ENCODE results near the gene MYCN.
"Not testable (repeated sequence)": the region's sequence is repeated elsewhere in the genome, so short reads cannot be mapped to it uniquely, and the experiment has no call there.

Gene MYCN

GRCh38 chr2:15914596-15915385 lies 25.6 kb upstream of the MYCN start:
- POLR2A ChIA-PET = no interaction called here
- CTCF ChIA-PET = no interaction called here
- no peaks in the 10 kb centered on the region for H3K36me3 ChIP-seq (ENCODE audit: control insufficient read depth in 4 of 4, insufficient read depth in 4 of 4, low read length in 3 of 4)
- no peak overlapping the region for H3K27ac ChIP-seq (ENCODE audit: insufficient read depth in 1 of 2, low read depth in 1 of 2, low read length in 2 of 2, poor library complexity in 1 of 2, severe bottlenecking in 2 of 2)
- DNase-seq = no peak
- no peaks in the 10 kb centered on the region for H3K4me1 ChIP-seq (ENCODE audit: control extremely low read depth in 1 of 4, control insufficient read depth in 4 of 4, insufficient read depth in 4 of 4, low read length in 3 of 4)
- peaks cover 0 to 7% (median 0%) of the 10 kb centered on the region in 5 experiments for H3K27me3 ChIP-seq (replicated peaks in 2 of 5; ENCODE audit: control insufficient read depth in 4 of 5, insufficient read depth in 5 of 5, low read length in 4 of 5)
- no peaks in the 10 kb centered on the region for H3K9me3 ChIP-seq (ENCODE audit: control extremely low read depth in 1 of 5, control insufficient read depth in 4 of 5, insufficient read depth in 2 of 5, low read depth in 1 of 5, low read length in 4 of 5)
- WGBS (ENCODE audit: insufficient coverage) = 81% methylated on average over 8 of the region's 10 CpGs
- no peak overlapping the region for H3K4me3 ChIP-seq (ENCODE audit: control insufficient read depth in 1 of 7, extremely low read depth in 1 of 7, insufficient read depth in 4 of 7, low read depth in 2 of 7, low read length in 6 of 7)

- 100% methylated on average over 1 of the region's 4 CpGs for WGBS (ENCODE audit: insufficient coverage)
- H3K4me1 ChIP-seq (ENCODE audit: control extremely low read depth in 1 of 4, control insufficient read depth in 4 of 4, insufficient read depth in 4 of 4, low read length in 3 of 4); CTCF ChIA-PET; H3K36me3 ChIP-seq (ENCODE audit: control insufficient read depth in 4 of 4, insufficient read depth in 4 of 4, low read length in 3 of 4); H3K27me3 ChIP-seq (replicated peaks in 2 of 5; ENCODE audit: control insufficient read depth in 4 of 5, insufficient read depth in 5 of 5, low read length in 4 of 5); H3K27ac ChIP-seq (ENCODE audit: insufficient read depth in 1 of 2, low read depth in 1 of 2, low read length in 2 of 2, poor library complexity in 1 of 2, severe bottlenecking in 2 of 2); DNase-seq; POLR2A ChIA-PET; H3K9me3 ChIP-seq (ENCODE audit: control extremely low read depth in 1 of 5, control insufficient read depth in 4 of 5, insufficient read depth in 2 of 5, low read depth in 1 of 5, low read length in 4 of 5); H3K4me3 ChIP-seq (ENCODE audit: control insufficient read depth in 1 of 7, extremely low read depth in 1 of 7, insufficient read depth in 4 of 7, low read depth in 2 of 7, low read length in 6 of 7): not testable (repeated sequence)
Measured at GRCh38 chr2:15915546-15915945, 24.8 kb upstream of the MYCN start.

- Histone ChIP-seq H3K9me3 (ENCODE audit: control extremely low read depth in 1 of 5, control insufficient read depth in 4 of 5, insufficient read depth in 2 of 5, low read depth in 1 of 5, low read length in 4 of 5) (no peaks in the 10 kb centered on the region), H3K27ac (ENCODE audit: insufficient read depth in 1 of 2, low read depth in 1 of 2, low read length in 2 of 2, poor library complexity in 1 of 2, severe bottlenecking in 2 of 2) (no peak overlapping the region), H3K36me3 (ENCODE audit: control insufficient read depth in 4 of 4, insufficient read depth in 4 of 4, low read length in 3 of 4) (no peaks in the 10 kb centered on the region), H3K4me3 (ENCODE audit: control insufficient read depth in 1 of 7, extremely low read depth in 1 of 7, insufficient read depth in 4 of 7, low read depth in 2 of 7, low read length in 6 of 7) (no peak overlapping the region), H3K27me3 (replicated peaks in 2 of 5; ENCODE audit: control insufficient read depth in 4 of 5, insufficient read depth in 5 of 5, low read length in 4 of 5) (peaks cover 0 to 7% (median 0%) of the 10 kb centered on the region in 5 experiments), H3K4me1 (ENCODE audit: control extremely low read depth in 1 of 4, control insufficient read depth in 4 of 4, insufficient read depth in 4 of 4, low read length in 3 of 4) (no peaks in the 10 kb centered on the region)
- DNase-seq = no peak
- WGBS (ENCODE audit: insufficient coverage) = 100% methylated on average over 3 of the region's 4 CpGs
- CTCF ChIA-PET = no interaction called here
- POLR2A ChIA-PET = no interaction called here
Measured at GRCh38 chr2:15916336-15916735, 24.0 kb upstream of the MYCN start.

- POLR2A ChIA-PET = no interaction called here
- Histone ChIP-seq H3K4me1 (ENCODE audit: control extremely low read depth in 1 of 4, control insufficient read depth in 4 of 4, insufficient read depth in 4 of 4, low read length in 3 of 4) (no peaks in the 10 kb centered on the region), H3K36me3 (ENCODE audit: control insufficient read depth in 4 of 4, insufficient read depth in 4 of 4, low read length in 3 of 4) (no peaks in the 10 kb centered on the region), H3K27ac (ENCODE audit: insufficient read depth in 1 of 2, low read depth in 1 of 2, low read length in 2 of 2, poor library complexity in 1 of 2, severe bottlenecking in 2 of 2) (no peak overlapping the region), H3K9me3 (ENCODE audit: control extremely low read depth in 1 of 5, control insufficient read depth in 4 of 5, insufficient read depth in 2 of 5, low read depth in 1 of 5, low read length in 4 of 5) (no peaks in the 10 kb centered on the region), H3K27me3 (replicated peaks in 2 of 5; ENCODE audit: control insufficient read depth in 4 of 5, insufficient read depth in 5 of 5, low read length in 4 of 5) (peaks cover 0 to 2% (median 0%) of the 10 kb centered on the region in 5 experiments), H3K4me3 (ENCODE audit: control insufficient read depth in 1 of 7, extremely low read depth in 1 of 7, insufficient read depth in 4 of 7, low read depth in 2 of 7, low read length in 6 of 7) (no peak overlapping the region)
- CTCF ChIA-PET = no interaction called here
- WGBS (ENCODE audit: insufficient coverage) = 97% methylated on average over 9 of the region's 9 CpGs
- DNase-seq = no peak
Measured at GRCh38 chr2:15918761-15919356, 21.5 kb upstream of the MYCN start.

GRCh38 chr2:15919716-15920434 lies 20.5 kb upstream of the MYCN start:
- Histone ChIP-seq H3K27ac (ENCODE audit: insufficient read depth in 1 of 2, low read depth in 1 of 2, low read length in 2 of 2, poor library complexity in 1 of 2, severe bottlenecking in 2 of 2) (no peak overlapping the region), H3K9me3 (ENCODE audit: control extremely low read depth in 1 of 5, control insufficient read depth in 4 of 5, insufficient read depth in 2 of 5, low read depth in 1 of 5, low read length in 4 of 5) (no peaks in the 10 kb centered on the region), H3K27me3 (replicated peaks in 2 of 5; ENCODE audit: control insufficient read depth in 4 of 5, insufficient read depth in 5 of 5, low read length in 4 of 5) (no peaks in the 10 kb centered on the region), H3K36me3 (ENCODE audit: control insufficient read depth in 4 of 4, insufficient read depth in 4 of 4, low read length in 3 of 4) (no peaks in the 10 kb centered on the region), H3K4me1 (ENCODE audit: control extremely low read depth in 1 of 4, control insufficient read depth in 4 of 4, insufficient read depth in 4 of 4, low read length in 3 of 4) (no peaks in the 10 kb centered on the region), H3K4me3 (ENCODE audit: control insufficient read depth in 1 of 7, extremely low read depth in 1 of 7, insufficient read depth in 4 of 7, low read depth in 2 of 7, low read length in 6 of 7) (no peak overlapping the region)
- no peak for DNase-seq
- WGBS (ENCODE audit: insufficient coverage) = 81% methylated on average over 4 of the region's 7 CpGs
- ChIA-PET CTCF (no interaction called here), POLR2A (no interaction called here)

GRCh38 chr2:15920696-15921095 lies 19.7 kb upstream of the MYCN start:
- no peaks in the 10 kb centered on the region for H3K36me3 ChIP-seq (ENCODE audit: control insufficient read depth in 4 of 4, insufficient read depth in 4 of 4, low read length in 3 of 4)
- no peak for DNase-seq
- H3K4me1 ChIP-seq (ENCODE audit: control extremely low read depth in 1 of 4, control insufficient read depth in 4 of 4, insufficient read depth in 4 of 4, low read length in 3 of 4) = no peaks in the 10 kb centered on the region
- 89% methylated on average over 9 of the region's 10 CpGs for WGBS (ENCODE audit: insufficient coverage)
- no peak overlapping the region for H3K4me3 ChIP-seq (ENCODE audit: control insufficient read depth in 1 of 7, extremely low read depth in 1 of 7, insufficient read depth in 4 of 7, low read depth in 2 of 7, low read length in 6 of 7)
- H3K27ac ChIP-seq (ENCODE audit: insufficient read depth in 1 of 2, low read depth in 1 of 2, low read length in 2 of 2, poor library complexity in 1 of 2, severe bottlenecking in 2 of 2) = no peak overlapping the region
- H3K27me3 ChIP-seq (replicated peaks in 2 of 5; ENCODE audit: control insufficient read depth in 4 of 5, insufficient read depth in 5 of 5, low read length in 4 of 5) = no peaks in the 10 kb centered on the region
- ChIA-PET CTCF (no interaction called here), POLR2A (no interaction called here)
- H3K9me3 ChIP-seq (ENCODE audit: control extremely low read depth in 1 of 5, control insufficient read depth in 4 of 5, insufficient read depth in 2 of 5, low read depth in 1 of 5, low read length in 4 of 5) = no peaks in the 10 kb centered on the region

- no peaks in the 10 kb centered on the region for H3K36me3 ChIP-seq (ENCODE audit: control insufficient read depth in 4 of 4, insufficient read depth in 4 of 4, low read length in 3 of 4)
- no peak for DNase-seq
- ChIA-PET POLR2A (no interaction called here), CTCF (interaction anchor here (1.1 kb wide), 1 partner anchor 12 kb away, joined by 4 read pairs; no protein-coding TSS in a partner anchor)
- H3K9me3 ChIP-seq (ENCODE audit: control extremely low read depth in 1 of 5, control insufficient read depth in 4 of 5, insufficient read depth in 2 of 5, low read depth in 1 of 5, low read length in 4 of 5) = no peaks in the 10 kb centered on the region
- WGBS (ENCODE audit: insufficient coverage) = 95% methylated on average over 4 of the region's 4 CpGs
- H3K4me3 ChIP-seq (ENCODE audit: control insufficient read depth in 1 of 7, extremely low read depth in 1 of 7, insufficient read depth in 4 of 7, low read depth in 2 of 7, low read length in 6 of 7) = no peak overlapping the region
- H3K27ac ChIP-seq (ENCODE audit: insufficient read depth in 1 of 2, low read depth in 1 of 2, low read length in 2 of 2, poor library complexity in 1 of 2, severe bottlenecking in 2 of 2) = no peak overlapping the region
- no peaks in the 10 kb centered on the region for H3K27me3 ChIP-seq (replicated peaks in 2 of 5; ENCODE audit: control insufficient read depth in 4 of 5, insufficient read depth in 5 of 5, low read length in 4 of 5)
- no peaks in the 10 kb centered on the region for H3K4me1 ChIP-seq (ENCODE audit: control extremely low read depth in 1 of 4, control insufficient read depth in 4 of 4, insufficient read depth in 4 of 4, low read length in 3 of 4)
Measured at GRCh38 chr2:15923597-15923996, 16.8 kb upstream of the MYCN start.

Data from common myeloid progenitor, CD34-positive (primary cell).